HCT116 (cell line): ENCODE results near the gene ACTG2. TPM values are rescaled to one million over a fixed set of nuclear protein-coding genes. Genes with fewer than 3 reads are reported as not detected.

ENCODE experiments used
- ATAC-seq: fragments of 200-7000 bp; cut with Tn5 transposase; 2 replicates; pipeline ENCODE4 v1.9.1; 2020; ENCODE audit warnings: mild to moderate bottlenecking, moderate library complexity
- BruUV-seq: library from RNA; stranded (reverse); fragments of 400-500 nt; replicated peaks from 2 replicates; lab custom pipeline; 2021; lab: Mats Ljungman, UMichigan
- CTCF ChIA-PET: fragments of 300-600 bp; sonication (Branson Sonifier 250); formaldehyde crosslinking; loops from one replicate; lab custom pipeline; 2021; ENCODE audit warnings: antibody characterized with exemption; lab: Charles Lee
- POLR2A ChIA-PET: fragments of 300-600, 350-600 bp; sonication (Branson Sonifier 250); formaldehyde crosslinking; loops from one replicate; lab custom pipeline; 2021; ENCODE audit warnings: antibody characterized with exemption; lab: Charles Lee
- RAD21 ChIA-PET, 2 experiments: fragments of 300-600 bp; sonication (Branson Sonifier 250); formaldehyde crosslinking; loops; one replicate each; lab custom pipeline; 2023; ENCODE audit warnings: low total read pairs in 2 of 2; ENCODE audit not compliant: uncharacterized antibody in 2 of 2, unreplicated experiment in 2 of 2, low non-redundant PET in 1 of 2; lab: Charles Lee
- DNase-seq: peaks from one replicate; pipeline ENCODE4 v3.0.0-alpha.2; 2010; ENCODE audit warnings: low read depth, low spot score
- H2AFZ ChIP-seq: fragments of 200-600 bp; shearing (Covaris generic), sonication (generic); 2 replicates; pipeline ENCODE4 v1.6.1; 2017; ENCODE audit warnings: low read depth, mixed run types, mixed read lengths, antibody characterized with exemption, low read length; ENCODE audit not compliant: poor library complexity, severe bottlenecking
- H3K27ac ChIP-seq: 2 replicates; pipeline ENCODE4 v1.5.1; 2012; ENCODE audit warnings: low read depth, low read length
- H3K27me3 ChIP-seq: fragments of 200-600 bp; sonication (generic); 2 replicates; pipeline ENCODE4 v1.6.1; 2016; ENCODE audit warnings: mixed run types, low read length, mixed read lengths; ENCODE audit not compliant: insufficient read depth
- H3K36me3 ChIP-seq, 2 experiments: fragments of 200-500 bp in 1 of 2; fragments of 200-600 bp in 1 of 2; sonication (Bioruptor generic) in 1 of 2; sonication (generic) in 1 of 2; 2 replicates each; pipeline versions ENCODE4 v1.5.1 to v1.6.1; 2014 to 2016; ENCODE audit warnings: low read length in 2 of 2, inconsistent platforms in 1 of 2, mixed read lengths in 1 of 2, mixed run types in 1 of 2; ENCODE audit not compliant: insufficient read depth in 2 of 2, control insufficient read depth in 1 of 2
- H3K4me1 ChIP-seq, 2 experiments: fragments of 200-600 bp in 1 of 2; sonication (generic) in 1 of 2; 2 replicates each; pipeline versions ENCODE4 v1.5.1 to v1.6.1; 2012 to 2017; ENCODE audit warnings: low read length in 2 of 2, inconsistent platforms in 1 of 2, mild to moderate bottlenecking in 1 of 2, mixed read lengths in 1 of 2, mixed run types in 1 of 2, moderate library complexity in 1 of 2; ENCODE audit not compliant: insufficient read depth in 2 of 2, control insufficient read depth in 1 of 2
- H3K4me2 ChIP-seq: fragments of 200-600 bp; sonication (generic); 2 replicates; pipeline ENCODE4 v1.6.1; 2017; ENCODE audit warnings: mixed run types, low read length, mixed read lengths
- H3K4me3 ChIP-seq, 2 experiments: fragments of 200-600 bp in 1 of 2; sonication (generic) in 1 of 2; replicated peaks in 1 of 2; 2 replicates each; pipeline ENCODE4 v1.5.1; 2011 to 2016; ENCODE audit warnings: low read length in 2 of 2, control low read depth in 1 of 2, low read depth in 1 of 2, mild to moderate bottlenecking in 1 of 2, mixed read lengths in 1 of 2, mixed run types in 1 of 2
- H3K79me2 ChIP-seq: fragments of 200-600 bp; sonication (generic); 2 replicates; pipeline ENCODE4 v1.6.1; 2017; ENCODE audit warnings: mild to moderate bottlenecking, mixed run types, low read length, moderate library complexity, mixed read lengths; ENCODE audit not compliant: insufficient read depth
- H3K9ac ChIP-seq: fragments of 200-600 bp; sonication (generic); 2 replicates; pipeline ENCODE4 v1.6.1; 2016; ENCODE audit warnings: low read length, mixed read lengths
- H3K9me2 ChIP-seq: fragments of 200-600 bp; sonication (generic), shearing (Covaris generic); 2 replicates; pipeline ENCODE4 v1.6.1; 2017; ENCODE audit warnings: mixed run types, mild to moderate bottlenecking, moderate library complexity; ENCODE audit not compliant: insufficient read depth
- H3K9me3 ChIP-seq, 2 experiments: fragments of 200-500 bp in 1 of 2; fragments of 200-600 bp in 1 of 2; sonication (Bioruptor generic) in 1 of 2; sonication (generic) in 1 of 2; 2 replicates each; pipeline ENCODE4 v1.6.1; 2014 to 2017; ENCODE audit warnings: low read length in 2 of 2, mixed read lengths in 2 of 2, inconsistent platforms in 1 of 2, low read depth in 1 of 2, mild to moderate bottlenecking in 1 of 2, mixed run types in 1 of 2, moderate library complexity in 1 of 2; ENCODE audit not compliant: control insufficient read depth in 1 of 2, insufficient read depth in 1 of 2
- H4K20me1 ChIP-seq: fragments of 200-600 bp; sonication (generic), shearing (Covaris generic); 2 replicates; pipeline ENCODE4 v1.6.1; 2017; ENCODE audit warnings: mixed run types, mild to moderate bottlenecking, moderate library complexity; ENCODE audit not compliant: insufficient read depth
- CEBPB ChIP-seq: IDR thresholded peaks from 2 replicates; pipeline ENCODE4 v1.6.1; 2012; ENCODE audit warnings: low read depth
- CTCF ChIP-seq, 3 experiments: fragments of 200-600 bp in 1 of 3; sonication (generic) in 1 of 3; IDR thresholded peaks in 2 of 3; conservative IDR thresholded peaks in 1 of 3; 2 replicates each; pipeline ENCODE4 v1.5.1; 2012 to 2017; ENCODE audit warnings: low read depth in 2 of 3, low read length in 2 of 3, antibody characterized with exemption in 1 of 3, borderline replicate concordance in 1 of 3, control low read depth in 1 of 3, mild to moderate bottlenecking in 1 of 3, mixed read lengths in 1 of 3, mixed run types in 1 of 3, moderate library complexity in 1 of 3; ENCODE audit not compliant: insufficient read depth in 1 of 3
- EZH2phosphoT487 ChIP-seq: fragments of 200-600 bp; IDR thresholded peaks from 2 replicates; pipeline ENCODE4 v1.6.1; 2018; ENCODE audit warnings: antibody characterized with exemption, borderline replicate concordance
- FOSL1 ChIP-seq: IDR thresholded peaks from 2 replicates; pipeline ENCODE4 v1.6.1; 2012; ENCODE audit warnings: low read depth
- JUND ChIP-seq: IDR thresholded peaks from 2 replicates; pipeline ENCODE4 v1.6.1; 2012
- POLR2AphosphoS5 ChIP-seq: IDR thresholded peaks from 2 replicates; pipeline ENCODE4 v1.6.1; 2011; ENCODE audit warnings: mild to moderate bottlenecking, low read depth, low read length, moderate library complexity
- REST ChIP-seq: IDR thresholded peaks from 2 replicates; pipeline ENCODE4 v1.6.1; 2012; ENCODE audit warnings: low read depth
- YY1 ChIP-seq: IDR thresholded peaks from 2 replicates; pipeline ENCODE4 v1.6.1; 2011; ENCODE audit warnings: low read length, low read depth, moderate library complexity, mild to moderate bottlenecking; ENCODE audit not compliant: insufficient replicate concordance; ENCODE audit errors: extremely low read depth
- ZNF274 ChIP-seq: fragments of 200-500 bp; sonication (Bioruptor generic); IDR thresholded peaks from 2 replicates; pipeline ENCODE4 v1.6.1; 2014; ENCODE audit warnings: mild to moderate bottlenecking, low read depth, low read length, inconsistent platforms
- intact Hi-C: fragments of 100-400 bp; cut with micrococcal nuclease; formaldehyde crosslinking; loops from 2 replicates; pipeline ENCODE4 v1.10.0; 2022
- total RNA-seq: library from RNA; stranded (reverse); gene quantifications from one replicate; pipeline ENCODE4 v1.2.1, GENCODE V29; 2021; ENCODE audit not compliant: unreplicated experiment

Gene ACTG2
- total RNA-seq, 1 experiment from 2014 or later = 0.89 TPM

- intact Hi-C loops = no loop called here
- no peaks in the 10 kb centered on the region for H3K4me1 ChIP-seq
- no peaks in the 10 kb centered on the region for H3K9me3 ChIP-seq
- ChIA-PET POLR2A (no interaction called here), CTCF (no interaction called here), RAD21 (no interaction called here)
- H3K27ac ChIP-seq = no peak overlapping the region
- H3K36me3 ChIP-seq = no peaks in the 10 kb centered on the region
- H3K79me2 ChIP-seq = no peaks in the 10 kb centered on the region
- H2AFZ ChIP-seq = no peak overlapping the region
- no peaks in the 10 kb centered on the region for H3K27me3 ChIP-seq
- H3K4me2 ChIP-seq = no peak overlapping the region
- DNase-seq (no peak), ATAC-seq (no peak)
- no peaks in the 10 kb centered on the region for H4K20me1 ChIP-seq
- no peak overlapping the region for H3K9ac ChIP-seq
- H3K4me3 ChIP-seq = no peak overlapping the region
- H3K9me2 ChIP-seq = no peaks in the 10 kb centered on the region
- BruUV-seq = no TSS peak
- TF ChIP-seq JUND (no peak), REST (no peak), CEBPB (no peak), ZNF274 (no peak)
Measured at GRCh38 chr2:73896362-73897239, 3.8 kb downstream of the ACTG2 start.

- H3K9ac ChIP-seq = no peak overlapping the region
- POLR2A ChIA-PET = no interaction called here
- no peaks in the 10 kb centered on the region for H4K20me1 ChIP-seq
- no peaks in the 10 kb centered on the region for H3K79me2 ChIP-seq
- H3K27ac ChIP-seq = no peak overlapping the region
- BruUV-seq = no TSS peak
- ATAC-seq = no peak
- H3K9me2 ChIP-seq = no peaks in the 10 kb centered on the region
- TF ChIP-seq YY1 = no peak
- no peak for TF ChIP-seq FOSL1
- no peak for TF ChIP-seq ZNF274
- no peak for TF ChIP-seq EZH2phosphoT487
- TF ChIP-seq POLR2AphosphoS5 = no peak
- TF ChIP-seq CTCF (IDR thresholded peaks at IDR 0.05 in 2 of 3, conservative IDR thresholded peaks at IDR 0.05 in 1 of 3; ENCODE audit: borderline replicate concordance in 1 of 3, insufficient read depth in 1 of 3, low read depth in 2 of 3, low read length in 2 of 3) = no peak
- TF ChIP-seq, all 23 proteins: peak for 0
- CTCF ChIA-PET = no interaction called here
- Histone ChIP-seq H3K4me3 (no peak overlapping the region), H2AFZ (no peak overlapping the region), H3K4me1 (no peaks in the 10 kb centered on the region), H3K4me2 (no peak overlapping the region), H3K36me3 (no peaks in the 10 kb centered on the region), H3K9me3 (no peaks in the 10 kb centered on the region), H3K27me3 (no peaks in the 10 kb centered on the region)
- RAD21 ChIA-PET = no interaction called here
- intact Hi-C loops = no loop called here
- DNase-seq = no peak
Measured at GRCh38 chr2:73897240-73897583, 4.4 kb downstream of the ACTG2 start.
